SU-DHL-6 (cell line): ENCODE data around the gene LRP4.
"Not testable (repeated sequence)": the region's sequence is repeated elsewhere in the genome, so short reads cannot be mapped to it uniquely, and the experiment has no call there.

Source experiments
- EZH2phosphoT487 ChIP-seq: fragments of 200-600 bp; sonication (generic), shearing (Covaris generic); conservative IDR thresholded peaks from 2 replicates; pipeline ENCODE4 v1.6.1; 2018; ENCODE audit warnings: mild to moderate bottlenecking, antibody characterized with exemption, low read length, moderate library complexity, mixed read lengths
- TF ChIP-seq, protein P1 (sequence below): fragments of 200-600 bp; sonication (generic); IDR thresholded peaks from one replicate; pipeline ENCODE4 v1.5.1; 2017; ENCODE audit warnings: antibody characterized with exemption, mild to moderate bottlenecking, low read length, moderate library complexity; ENCODE audit not compliant: insufficient read depth, poor library complexity, severe bottlenecking

DNA sequence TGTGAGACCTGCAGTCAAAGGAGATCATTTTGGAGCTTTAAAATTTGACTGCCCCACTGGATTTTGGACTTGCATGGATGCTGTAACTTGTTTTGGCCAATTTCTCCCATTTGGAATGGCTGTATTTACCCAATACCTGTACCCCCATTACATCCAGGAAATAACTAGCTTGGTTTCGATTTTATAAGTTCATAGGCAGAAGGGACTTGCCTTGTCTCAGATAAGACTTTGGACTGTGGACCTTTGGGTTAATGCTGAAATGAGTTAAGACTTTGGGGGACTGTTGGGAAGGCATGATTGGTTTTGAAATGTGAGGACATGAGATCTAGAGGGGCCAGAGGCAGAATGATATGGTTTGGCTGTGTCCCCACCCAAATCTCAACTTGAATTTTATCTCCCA lies 10.4 kb upstream of the LRP4 start:
- TF ChIP-seq, protein P1, sequence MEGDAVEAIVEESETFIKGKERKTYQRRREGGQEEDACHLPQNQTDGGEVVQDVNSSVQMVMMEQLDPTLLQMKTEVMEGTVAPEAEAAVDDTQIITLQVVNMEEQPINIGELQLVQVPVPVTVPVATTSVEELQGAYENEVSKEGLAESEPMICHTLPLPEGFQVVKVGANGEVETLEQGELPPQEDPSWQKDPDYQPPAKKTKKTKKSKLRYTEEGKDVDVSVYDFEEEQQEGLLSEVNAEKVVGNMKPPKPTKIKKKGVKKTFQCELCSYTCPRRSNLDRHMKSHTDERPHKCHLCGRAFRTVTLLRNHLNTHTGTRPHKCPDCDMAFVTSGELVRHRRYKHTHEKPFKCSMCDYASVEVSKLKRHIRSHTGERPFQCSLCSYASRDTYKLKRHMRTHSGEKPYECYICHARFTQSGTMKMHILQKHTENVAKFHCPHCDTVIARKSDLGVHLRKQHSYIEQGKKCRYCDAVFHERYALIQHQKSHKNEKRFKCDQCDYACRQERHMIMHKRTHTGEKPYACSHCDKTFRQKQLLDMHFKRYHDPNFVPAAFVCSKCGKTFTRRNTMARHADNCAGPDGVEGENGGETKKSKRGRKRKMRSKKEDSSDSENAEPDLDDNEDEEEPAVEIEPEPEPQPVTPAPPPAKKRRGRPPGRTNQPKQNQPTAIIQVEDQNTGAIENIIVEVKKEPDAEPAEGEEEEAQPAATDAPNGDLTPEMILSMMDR = not testable (repeated sequence)
- not testable (repeated sequence) for TF ChIP-seq EZH2phosphoT487
